Right renal pelvis (tissue), 4 donors: ENCODE data around the gene WNT3A. TPM values are rescaled to one million over a fixed set of nuclear protein-coding genes. Genes with fewer than 3 reads are reported as not detected.

Experiments
- DNase-seq, 4 donors: peaks; one replicate each; pipeline ENCODE4 v3.0.0-alpha.2; 2013; ENCODE audit warnings: low read depth in 4 of 4, low spot score in 3 of 4, missing footprints in 1 of 4
- polyA plus RNA-seq, 4 donors: library from polyadenylated mRNA; unstranded; fragments of 120-200 nt; gene quantifications; one replicate each; pipeline ENCODE4 v1.2.1, GENCODE V29; 2013; ENCODE audit not compliant: insufficient read length in 4 of 4

WNT3A gene
- polyA plus RNA-seq, 4 donors = 0.19 to 0.49 (median 0.22) TPM

- DNase-seq = peak in 1 of 4 donors; percentile 62
Observed at GRCh38 chr1:227999056-227999930, 7.5 kb upstream of the WNT3A start.

GRCh38 chr1:228000416-228000815, 6.4 kb upstream of the WNT3A start:
- no peak for DNase-seq

GRCh38 chr1:228000836-228001563, 5.8 kb upstream of the WNT3A start:
- no peak for DNase-seq

- DNase-seq = no peak
Observed at GRCh38 chr1:228001738-228002535, 4.9 kb upstream of the WNT3A start.

GRCh38 chr1:228002792-228003191, 4.0 kb upstream of the WNT3A start:
- no peak for DNase-seq

GRCh38 chr1:228003461-228004330, 3.1 kb upstream of the WNT3A start:
- no peak for DNase-seq

- no peak for DNase-seq
Observed at GRCh38 chr1:228004331-228004855, 2.4 kb upstream of the WNT3A start.

GRCh38 chr1:228004856-228005462, 1.8 kb upstream of the WNT3A start:
- DNase-seq = no peak

- no peak for DNase-seq
Observed at GRCh38 chr1:228005511-228006033, 1.2 kb upstream of the WNT3A start.

- DNase-seq = no peak
Observed at GRCh38 chr1:228006034-228006785, 588 bp upstream of the WNT3A start.

- DNase-seq = no peak
Observed at GRCh38 chr1:228007049-228007800, 427 bp downstream of the WNT3A start.

- no peak for DNase-seq
Observed at GRCh38 chr1:228007801-228008341, 1.1 kb downstream of the WNT3A start.

- no peak for DNase-seq
Observed at GRCh38 chr1:228008391-228009115, 1.8 kb downstream of the WNT3A start.

- no peak for DNase-seq
Observed at GRCh38 chr1:228009116-228009827, 2.5 kb downstream of the WNT3A start.

- peak in 1 of 4 donors; percentile 40 for DNase-seq
Observed at GRCh38 chr1:228009828-228010775, 3.3 kb downstream of the WNT3A start.
